ENCODE results near the gene SATB2.

SATB2 gene

DNA sequence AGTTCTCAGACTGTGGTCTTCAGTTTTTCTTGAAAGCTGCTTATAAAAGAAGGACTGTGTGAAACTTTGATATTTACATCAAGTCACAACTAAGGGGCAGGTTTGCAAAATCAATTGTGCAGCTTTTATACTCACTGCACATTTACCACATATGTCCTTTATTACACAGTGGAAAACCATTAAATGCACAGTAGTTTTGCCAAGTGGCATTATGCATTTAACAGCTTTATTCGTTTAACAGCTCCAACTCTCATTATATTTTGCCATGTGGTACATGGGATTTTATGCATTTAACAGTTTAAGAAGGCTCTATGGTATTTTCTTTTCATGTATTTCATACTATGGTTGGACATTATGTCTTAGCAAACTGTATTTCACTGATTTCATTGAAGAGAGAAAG lies 135.6 kb downstream of the SATB2 start:
- no peak for DNase-seq (ENCODE audit: low spot score)

DNA sequence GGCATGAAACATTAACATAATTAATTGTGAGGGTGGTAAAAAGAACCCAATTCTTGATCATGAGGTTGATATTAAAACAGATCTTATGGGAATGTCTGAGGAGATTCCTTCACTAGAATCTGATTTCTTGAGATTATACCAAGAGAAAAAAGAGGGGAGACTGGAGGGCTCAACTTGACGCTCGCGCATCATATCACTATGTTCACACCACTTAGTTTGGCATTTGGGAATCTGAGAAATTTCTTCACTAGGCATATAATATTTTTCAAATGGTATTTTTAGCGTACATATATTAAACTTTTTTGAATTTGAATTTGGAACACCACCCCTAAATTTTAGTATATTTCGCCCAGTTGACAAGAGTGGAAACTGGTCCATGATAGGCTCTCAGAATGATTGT lies 140.1 kb downstream of the SATB2 start:
- DNase-seq (ENCODE audit: low spot score) = no peak

DNA sequence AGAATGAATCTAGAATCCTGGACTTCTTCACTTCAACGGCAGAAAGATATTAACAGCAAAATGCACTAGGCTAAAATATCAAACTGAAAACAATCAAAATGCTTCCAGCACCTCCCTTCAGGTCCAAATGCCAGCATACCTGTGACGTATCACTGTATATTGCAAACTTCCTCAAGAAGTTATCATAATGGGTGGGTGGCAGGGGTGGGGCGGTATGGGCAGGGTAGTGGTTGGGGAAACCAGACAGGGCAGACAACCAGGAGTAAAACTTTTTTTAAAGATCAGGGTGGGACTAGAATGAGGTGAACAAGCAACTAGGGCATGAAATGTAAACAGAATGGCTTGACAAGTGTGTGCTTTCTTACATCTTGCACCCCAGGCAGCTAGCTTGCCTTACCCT lies 140.9 kb downstream of the SATB2 start:
- DNase-seq (ENCODE audit: low spot score) = no peak

DNA sequence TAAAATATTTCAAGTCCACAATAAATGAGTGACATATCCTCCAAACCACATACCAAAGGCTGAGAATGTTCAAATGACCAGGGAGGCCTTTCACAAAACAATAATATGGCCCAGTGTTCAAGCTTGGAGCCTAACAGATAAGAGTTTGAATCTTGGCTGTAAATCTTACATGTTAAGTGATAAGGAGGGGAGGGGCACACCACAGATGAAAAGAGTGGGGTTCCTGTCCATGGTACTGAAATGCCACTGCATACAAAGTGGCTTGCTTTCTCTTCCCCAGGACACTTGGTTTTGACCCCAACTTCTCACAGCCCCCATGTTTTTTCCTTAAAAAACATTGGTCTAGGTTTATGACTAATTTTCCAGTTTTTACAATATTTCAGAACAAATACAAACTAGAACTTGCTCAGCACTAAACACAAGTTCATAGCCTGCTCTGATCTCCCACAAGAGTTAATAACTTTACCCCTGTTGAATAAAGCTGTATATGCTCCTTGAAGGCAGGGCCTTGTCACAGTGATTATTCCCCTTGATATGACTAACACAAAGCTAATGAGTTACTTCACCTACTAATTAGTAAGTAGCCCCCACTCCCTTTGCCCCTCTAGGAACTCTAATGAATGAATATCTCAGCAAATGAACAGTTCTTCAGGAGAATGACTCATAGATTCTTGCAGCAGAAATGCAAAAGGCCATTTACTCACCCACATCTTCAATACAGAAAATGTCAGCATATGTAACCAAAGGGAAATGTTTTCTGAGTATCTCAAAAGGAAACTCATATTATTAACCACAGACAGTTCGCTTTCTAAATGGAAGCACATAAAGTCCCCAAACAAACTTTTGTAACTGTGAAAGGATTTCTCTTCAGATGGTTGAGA lies 142.2 kb downstream of the SATB2 start:
- no peak for DNase-seq (ENCODE audit: low spot score)

DNA sequence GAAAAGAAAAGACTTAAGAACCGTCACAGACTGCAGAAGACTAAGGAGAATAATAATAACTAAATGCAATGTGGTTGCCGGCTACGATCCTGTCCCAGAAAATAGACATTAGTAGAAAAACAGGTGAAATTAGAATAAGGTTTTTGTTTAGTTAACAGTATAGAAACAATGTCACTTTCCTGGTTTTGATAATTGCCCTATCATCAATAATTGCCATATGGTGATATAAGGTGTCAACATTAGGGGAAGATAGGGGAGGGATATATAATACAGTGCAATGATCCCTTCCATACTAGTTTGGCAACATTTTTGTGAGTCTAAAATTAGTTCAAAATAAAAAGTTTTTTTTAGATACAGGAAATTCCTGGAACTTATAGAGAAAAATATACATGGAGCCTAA lies 144.8 kb downstream of the SATB2 start:
- DNase-seq (ENCODE audit: low spot score) = no peak

DNA sequence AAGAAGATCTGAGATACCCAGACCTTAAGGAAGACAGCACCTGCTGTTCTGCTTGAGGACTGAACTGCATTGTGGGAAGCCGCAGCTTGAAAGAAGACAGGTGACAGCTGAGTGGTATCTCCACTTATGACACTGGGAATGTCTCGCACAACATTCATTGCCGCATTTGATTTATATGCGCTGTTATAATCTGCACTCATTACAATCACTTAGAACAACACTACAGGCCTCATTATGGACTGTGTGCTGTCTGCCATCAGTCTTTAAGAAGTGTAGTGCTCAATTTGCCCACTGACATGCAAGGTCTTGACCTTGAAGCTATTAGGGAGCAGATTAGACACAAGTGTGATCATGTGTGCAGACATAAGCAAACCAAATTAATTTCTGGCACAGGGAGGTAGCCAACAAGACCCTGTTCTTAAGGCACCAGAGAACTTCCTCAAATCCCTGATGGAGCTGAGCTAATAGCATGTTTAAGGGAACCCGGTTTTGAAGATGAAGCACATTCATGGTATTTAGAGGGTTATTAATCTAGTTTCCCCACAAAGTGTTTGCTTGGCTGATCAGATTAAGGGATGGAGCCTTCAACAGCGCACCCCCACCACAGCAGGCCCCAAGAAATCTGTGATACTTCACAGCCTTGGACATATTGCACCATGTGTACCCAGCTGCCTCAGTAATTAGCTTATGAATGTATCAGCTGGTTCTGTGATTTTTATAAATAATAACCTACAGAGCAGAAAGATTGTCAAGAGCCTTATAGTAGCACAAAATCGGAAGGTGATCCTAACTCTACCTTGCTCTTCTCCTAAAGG lies 146.8 kb downstream of the SATB2 start:
- DNase-seq (ENCODE audit: low spot score) = no peak

DNA sequence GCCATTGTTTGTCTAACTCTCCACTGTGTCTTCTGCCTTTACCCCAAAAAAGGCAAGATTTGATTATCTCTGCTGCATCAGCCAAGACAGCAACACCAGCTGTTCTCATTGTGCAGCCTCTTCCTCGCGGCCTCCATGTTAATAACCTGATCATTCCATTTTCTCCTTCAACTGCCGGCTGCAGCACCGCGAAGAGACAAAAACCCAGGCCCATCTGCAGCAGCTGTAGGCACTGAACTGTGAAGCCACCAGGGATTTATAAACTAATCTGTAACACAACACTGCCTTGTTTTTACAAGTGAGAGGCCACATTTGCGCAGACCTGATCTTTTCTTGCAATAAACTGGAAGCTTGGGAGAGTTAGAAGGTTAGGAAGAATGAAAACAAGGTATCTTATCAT lies 147.8 kb downstream of the SATB2 start:
- no peak for DNase-seq (ENCODE audit: low spot score)

DNA sequence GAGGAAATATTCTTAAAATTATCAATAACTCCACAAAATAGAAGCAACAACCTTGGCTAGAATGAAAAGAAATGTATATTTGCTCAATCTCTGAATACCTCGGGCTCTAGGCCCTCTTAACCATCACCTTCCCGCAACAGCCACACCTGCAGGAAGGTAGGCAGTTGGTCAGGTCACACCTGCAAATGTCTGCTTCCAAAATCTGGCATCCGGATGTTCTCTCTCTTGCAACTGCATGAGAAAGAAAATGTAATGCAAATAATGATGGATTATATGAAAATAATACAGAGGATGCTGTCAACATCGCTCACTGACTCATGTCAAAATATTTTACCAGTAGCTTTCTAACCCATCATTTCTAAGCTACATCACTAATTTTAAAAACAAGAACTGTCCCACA lies 148.3 kb downstream of the SATB2 start:
- DNase-seq (ENCODE audit: low spot score) = no peak

DNA sequence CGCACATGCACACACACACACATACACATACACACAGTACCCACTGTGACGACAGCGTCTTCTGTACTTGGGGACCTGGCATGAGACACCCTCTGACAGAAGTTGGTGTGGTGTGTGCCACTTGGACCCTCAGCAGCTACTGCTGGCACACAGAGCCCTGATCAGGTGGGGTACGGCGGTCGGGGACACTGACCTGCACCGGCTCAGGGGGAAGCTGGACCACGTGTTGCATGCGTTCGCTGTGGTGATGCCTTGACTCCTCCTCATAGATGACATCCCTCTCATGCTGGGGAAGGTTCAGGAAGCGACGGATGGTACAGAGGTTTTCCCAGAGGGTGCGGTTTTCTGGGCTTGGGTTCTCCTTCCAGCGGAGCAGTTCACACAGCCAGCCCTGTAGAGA lies 149.2 kb downstream of the SATB2 start:
- no peak for DNase-seq (ENCODE audit: low spot score)

DNA sequence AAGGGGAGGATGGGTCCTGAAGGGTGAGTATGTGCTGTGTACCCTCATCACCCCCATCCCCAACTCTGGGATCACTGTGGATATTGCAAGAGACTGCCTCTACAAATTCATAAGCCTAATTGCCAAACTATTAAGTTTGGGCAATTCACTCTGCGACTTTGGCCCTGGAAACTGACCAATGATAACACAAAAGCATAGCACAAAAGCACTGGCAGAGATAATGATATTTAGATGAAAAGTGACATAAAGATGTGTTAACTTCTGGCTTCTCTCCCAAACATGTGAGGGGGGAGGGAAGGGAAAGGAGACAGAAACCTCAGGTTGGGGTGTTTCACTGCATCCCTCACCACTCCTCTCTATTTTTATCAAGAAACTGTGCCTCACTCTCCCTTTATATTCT lies 150.3 kb downstream of the SATB2 start:
- no peak for DNase-seq (ENCODE audit: low spot score)

DNA sequence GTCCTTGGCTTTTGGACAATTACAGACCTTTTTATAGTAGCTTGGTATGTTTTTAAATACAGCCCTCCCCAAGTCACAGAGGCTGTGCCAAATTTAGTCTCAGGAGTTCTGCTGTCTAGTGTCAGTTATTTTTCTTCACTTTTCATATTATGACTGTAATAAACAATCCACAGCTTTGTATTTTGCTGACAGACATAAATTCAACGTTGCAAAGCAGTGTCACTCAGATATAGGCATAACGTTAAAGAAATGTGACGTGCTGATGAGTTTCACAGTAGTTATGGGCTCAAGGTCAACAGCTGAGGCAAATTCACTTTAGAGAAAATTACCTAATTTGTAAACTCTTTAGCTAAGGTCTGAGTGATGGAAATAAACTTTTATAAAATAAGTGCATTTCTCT lies 151.6 kb downstream of the SATB2 start:
- DNase-seq (ENCODE audit: low spot score) = no peak

DNA sequence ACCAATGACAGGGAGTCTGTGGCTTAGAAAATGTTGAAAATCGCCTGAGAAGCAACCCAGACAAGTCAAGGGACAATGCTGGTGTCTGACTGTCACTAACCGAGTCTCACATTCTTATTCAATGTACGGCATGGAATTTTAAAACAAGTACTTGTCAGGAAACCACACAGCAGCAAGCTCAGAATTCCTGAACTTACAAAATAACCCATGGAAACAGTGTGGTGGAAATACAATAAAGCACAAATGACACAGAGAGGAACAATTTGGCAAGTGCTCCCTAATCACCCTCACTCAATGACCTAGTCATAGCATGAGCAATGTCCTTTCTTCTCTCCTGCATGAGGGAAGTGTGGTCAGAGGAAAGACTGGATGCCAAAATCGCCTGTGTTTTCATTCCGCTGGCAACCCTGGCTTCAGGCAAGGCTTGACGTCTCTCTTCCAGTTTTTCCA lies 154.0 kb downstream of the SATB2 start:
- DNase-seq (ENCODE audit: low spot score) = no peak

DNA sequence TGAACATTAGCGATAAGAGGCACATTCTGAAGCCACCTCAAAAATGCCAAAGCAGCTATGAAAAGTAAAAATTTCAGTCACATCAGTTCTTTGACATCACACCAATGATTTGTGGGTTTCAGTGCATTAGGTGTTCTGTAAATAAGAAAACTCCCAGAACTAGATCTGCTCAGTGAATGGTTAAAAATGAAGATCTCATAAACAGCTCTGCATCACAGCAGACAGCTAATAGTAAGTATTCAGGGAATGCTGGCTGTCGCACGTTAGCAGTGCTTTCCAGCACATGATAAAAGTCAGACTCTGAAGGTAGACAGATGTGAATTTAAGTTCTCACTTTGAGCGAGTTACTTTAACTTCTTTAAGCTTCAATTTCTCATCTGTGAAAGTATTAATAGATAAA lies 154.9 kb downstream of the SATB2 start:
- no peak for DNase-seq (ENCODE audit: low spot score)

DNA sequence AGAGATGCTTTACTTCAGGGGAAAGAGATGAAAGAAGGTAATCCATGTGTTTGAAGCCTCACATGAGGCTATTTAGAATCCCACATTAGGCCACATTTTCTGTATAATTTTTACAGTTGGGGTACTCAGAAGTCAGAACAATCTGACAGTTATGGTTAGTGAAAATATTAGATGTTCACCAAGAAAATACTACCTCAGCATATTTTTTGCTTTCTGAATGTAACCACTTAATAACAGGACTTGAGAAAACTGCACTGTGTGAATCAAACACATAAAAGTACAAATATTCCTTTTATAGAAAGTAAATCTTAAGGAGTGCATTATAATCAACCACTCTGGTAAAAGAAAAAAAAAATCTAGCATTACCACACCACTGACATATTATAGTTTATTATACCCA lies 169.3 kb downstream of the SATB2 start:
- DNase-seq (ENCODE audit: low spot score) = no peak

DNA sequence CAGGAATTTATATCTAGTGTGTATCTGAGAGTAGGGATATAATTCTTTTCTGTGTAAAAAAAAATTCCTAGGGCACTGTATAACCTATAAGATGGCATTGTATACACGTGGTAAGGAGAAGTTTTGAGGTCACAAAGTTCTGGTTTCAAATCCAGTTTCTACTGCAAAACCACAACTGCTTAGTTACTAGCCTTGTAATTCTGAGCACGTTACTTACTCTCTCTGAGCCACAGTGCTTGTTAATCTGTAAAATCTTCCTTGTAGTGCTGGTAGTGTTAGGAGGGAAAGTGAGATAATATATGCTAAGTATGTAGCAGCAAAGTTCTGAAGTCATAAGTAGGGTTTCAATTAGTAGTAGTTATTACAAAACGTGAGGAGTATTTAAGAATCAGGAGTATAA lies 175.4 kb downstream of the SATB2 start:
- no peak for DNase-seq (ENCODE audit: low spot score)

DNA sequence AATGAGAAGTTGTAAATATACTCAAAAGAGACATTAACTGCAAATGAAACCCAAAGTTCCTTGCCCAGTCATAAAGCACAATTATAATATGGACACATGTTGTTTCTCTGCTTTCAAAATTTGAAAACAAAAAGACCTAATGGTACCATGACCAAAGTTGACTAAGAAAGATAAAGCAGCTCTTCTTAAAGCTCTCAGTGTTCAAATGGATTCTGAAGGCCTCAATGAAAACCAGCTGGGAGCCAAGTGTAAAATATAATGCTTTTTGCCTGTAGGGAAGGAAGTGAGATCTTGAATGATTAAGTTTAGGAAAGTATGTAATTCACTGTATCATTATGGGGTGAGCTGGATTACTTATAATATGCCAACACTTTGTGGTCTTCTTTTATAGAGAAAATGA lies 178.6 kb downstream of the SATB2 start:
- no peak for DNase-seq (ENCODE audit: low spot score)

DNA sequence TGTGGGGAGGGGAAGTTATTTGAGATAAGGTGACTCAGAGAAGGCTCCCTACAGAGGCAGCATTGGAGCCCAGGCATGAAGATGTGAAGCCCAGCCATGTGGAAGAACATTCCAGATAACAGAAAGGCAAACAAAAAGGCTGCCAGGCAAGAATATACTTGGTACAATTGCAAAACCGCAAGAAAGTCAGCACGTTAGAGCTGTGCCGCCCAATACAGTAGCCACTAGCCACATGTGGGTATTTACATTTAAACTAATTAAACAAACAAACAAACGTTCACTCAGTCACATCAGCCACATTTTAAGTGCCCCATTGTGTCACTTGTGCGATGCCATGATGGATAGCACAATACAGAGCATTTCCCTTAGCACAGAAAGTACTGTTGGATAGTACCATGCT lies 179.6 kb downstream of the SATB2 start:
- DNase-seq (ENCODE audit: low spot score) = no peak

DNA sequence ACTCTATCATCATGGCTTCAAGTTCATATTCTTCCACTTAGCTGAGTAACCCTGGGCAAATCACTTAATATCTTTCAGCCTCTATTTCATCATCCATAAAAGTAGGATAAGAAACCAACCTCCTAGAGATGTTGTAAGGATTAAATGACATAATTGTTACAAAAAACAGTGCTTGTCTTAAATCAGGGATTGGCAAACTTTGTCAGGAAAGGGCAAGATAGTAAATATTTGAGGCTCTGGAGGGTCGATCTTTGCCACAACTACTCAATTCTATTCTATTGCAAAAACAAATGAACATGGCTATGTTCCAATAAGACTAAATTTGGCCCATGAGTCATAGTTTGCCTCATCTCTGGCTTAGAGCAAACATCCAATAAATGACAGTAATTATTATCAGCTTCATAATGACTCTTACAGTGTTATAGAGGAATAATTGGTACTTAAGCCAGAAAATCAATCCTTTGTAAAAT lies 184.7 kb downstream of the SATB2 start:
- no peak for DNase-seq (ENCODE audit: low spot score)

DNA sequence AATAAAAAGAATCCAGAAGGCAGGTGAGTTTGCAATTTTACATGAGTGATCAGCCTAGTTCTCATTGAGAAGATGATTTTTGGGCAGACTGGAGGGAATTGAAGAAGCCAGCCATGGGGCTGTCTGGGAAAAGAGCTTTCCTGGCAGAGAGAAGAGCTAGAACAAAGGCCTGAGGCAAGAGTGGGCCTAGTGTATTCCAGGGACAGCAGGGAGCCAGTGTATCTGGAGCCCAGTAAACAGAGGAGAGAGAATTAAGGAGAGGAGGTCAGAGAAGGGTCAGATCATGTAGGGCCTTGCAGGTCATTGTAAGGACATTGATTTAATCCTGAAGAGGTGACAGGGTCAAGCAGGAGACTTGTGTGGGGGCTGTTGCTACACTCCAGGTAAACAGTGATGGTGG lies 195.8 kb downstream of the SATB2 start:
- DNase-seq (ENCODE audit: low spot score) = no peak

DNA sequence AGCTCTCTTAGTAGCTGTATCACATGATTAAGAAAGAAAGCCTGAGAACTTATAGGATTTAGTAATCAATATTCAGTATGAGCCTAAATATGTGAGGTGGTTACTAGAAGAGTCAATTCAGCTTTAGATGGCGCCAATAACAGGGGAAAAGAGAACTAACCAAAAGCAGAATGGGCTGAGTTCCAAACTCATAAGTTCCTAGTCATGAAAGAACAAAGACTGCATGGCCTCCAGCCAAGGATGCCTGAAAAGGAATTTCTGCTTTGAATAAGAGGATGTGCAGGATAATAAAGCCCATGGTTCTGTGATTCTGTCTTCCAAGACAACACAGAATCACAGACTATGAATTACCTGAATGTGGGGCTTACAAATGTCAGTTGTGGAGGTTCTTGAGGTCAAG lies 196.5 kb downstream of the SATB2 start:
- DNase-seq (ENCODE audit: low spot score) = no peak

DNA sequence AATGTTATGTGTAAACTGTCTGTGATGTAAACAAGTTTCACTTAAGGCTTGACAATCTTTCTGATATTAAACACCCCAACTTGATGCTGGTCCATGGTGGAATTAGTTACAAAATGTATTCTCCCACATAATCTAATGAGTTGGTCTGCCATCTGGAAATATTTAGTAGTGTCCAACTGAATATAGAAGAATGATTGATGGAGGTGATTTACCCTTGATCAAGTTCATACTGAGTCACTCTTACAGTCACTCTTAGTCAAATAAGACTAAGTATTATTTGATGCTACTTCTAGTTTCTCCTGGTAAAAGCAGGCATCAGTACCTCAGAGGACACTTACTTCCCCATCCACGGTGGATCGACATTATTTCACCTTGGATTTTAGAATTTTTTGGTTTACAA lies 198.1 kb downstream of the SATB2 start:
- no peak for DNase-seq (ENCODE audit: low spot score)

DNA sequence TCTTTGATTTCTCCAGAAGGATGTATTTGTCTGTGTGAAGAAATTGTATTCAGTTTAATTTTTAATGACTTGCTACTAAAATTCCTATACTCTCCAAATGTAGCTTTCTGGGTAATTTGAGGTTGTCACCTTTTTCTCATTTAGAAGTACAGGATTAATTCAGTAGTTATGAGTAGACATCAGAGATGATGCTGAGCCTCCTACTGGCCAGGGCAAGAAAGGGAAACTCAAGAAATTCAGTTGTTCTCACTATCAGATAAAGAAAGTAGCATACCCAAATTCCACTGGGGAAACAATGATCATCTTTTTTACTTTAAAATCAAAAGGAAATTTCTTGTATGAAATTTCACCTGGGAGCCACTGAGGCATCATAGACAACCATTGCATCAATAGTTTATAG lies 199.4 kb downstream of the SATB2 start:
- DNase-seq (ENCODE audit: low spot score) = no peak
